Smooth muscle cell (in vitro differentiated cells): Measurements from ENCODE around the gene CADPS2. TPM values are rescaled to one million over a fixed set of nuclear protein-coding genes. Genes with fewer than 3 reads are reported as not detected.

Source experiments
- DNase-seq: peaks from one replicate; lab custom pipeline; 2025; ENCODE audit not compliant: unreplicated experiment; lab: John Stamatoyannopoulos, UW
- H2AFZ ChIP-seq: fragments of 200-600 bp; sonication (generic); 2 replicates; pipeline ENCODE4 v1.6.0; 2016; ENCODE audit warnings: antibody characterized with exemption, low read depth, mild to moderate bottlenecking
- H3F3A ChIP-seq: fragments of 200-600 bp; sonication (generic); 2 replicates; pipeline ENCODE4 v1.6.0; 2017; ENCODE audit warnings: antibody characterized with exemption, low read depth
- H3K27ac ChIP-seq: fragments of 200-600 bp; sonication (generic); 2 replicates; pipeline ENCODE4 v1.5.1; 2016; ENCODE audit warnings: low read depth, mild to moderate bottlenecking
- H3K27me3 ChIP-seq: fragments of 200-600 bp; sonication (generic); 2 replicates; pipeline ENCODE4 v1.6.1; 2016; ENCODE audit warnings: low read depth, mild to moderate bottlenecking
- H3K36me3 ChIP-seq: fragments of 200-600 bp; sonication (generic); 2 replicates; pipeline ENCODE4 v1.5.1; 2016; ENCODE audit warnings: low read depth
- H3K4me1 ChIP-seq: fragments of 200-600 bp; sonication (generic); 2 replicates; pipeline ENCODE4 v1.5.1; 2016; ENCODE audit warnings: low read depth
- H3K4me2 ChIP-seq: fragments of 200-600 bp; sonication (generic); 2 replicates; pipeline ENCODE4 v1.6.0; 2016; ENCODE audit warnings: mild to moderate bottlenecking
- H3K4me3 ChIP-seq: fragments of 200-600 bp; sonication (generic); 2 replicates; pipeline ENCODE4 v1.5.1; 2016; ENCODE audit warnings: mild to moderate bottlenecking
- H3K79me2 ChIP-seq: fragments of 200-600 bp; sonication (generic); 2 replicates; pipeline ENCODE4 v1.6.0; 2016; ENCODE audit warnings: low read depth, mild to moderate bottlenecking
- H3K9ac ChIP-seq: fragments of 200-600 bp; sonication (generic); 2 replicates; pipeline ENCODE4 v1.6.0; 2016; ENCODE audit warnings: low read depth
- H3K9me3 ChIP-seq: fragments of 200-600 bp; sonication (generic); replicated peaks from 2 replicates; pipeline ENCODE4 v1.5.1; 2016; ENCODE audit warnings: low read depth
- H4K20me1 ChIP-seq: fragments of 200-600 bp; sonication (generic); 2 replicates; pipeline ENCODE4 v1.6.0; 2016; ENCODE audit warnings: low read depth
- WGBS: methylation state at CpG from one replicate; pipeline ENCODE4 v1.1.7; 2016; ENCODE audit warnings: low lambda C conversion rate; 5-methylcytosine and 5-hydroxymethylcytosine counted together
- polyA plus RNA-seq: library from polyadenylated mRNA; unstranded; fragments of >200 nt; fragmentation: Nextera tagmentation; extraction: Ambion mirVana; gene quantifications from 2 replicates; pipeline ENCODE4 v1.2.1, GENCODE V29; 2016
- total RNA-seq: library from RNA; depleted of rRNA; stranded (reverse); fragments of >200 nt; gene quantifications from 2 replicates; pipeline ENCODE4 v1.2.3, GENCODE V29; 2014
- TF ChIP-seq, protein P1 (sequence below): fragments of 200-600 bp; sonication (generic); IDR thresholded peaks from 2 replicates; pipeline ENCODE4 v1.5.1; 2017; ENCODE audit warnings: borderline replicate concordance, mild to moderate bottlenecking, antibody characterized with exemption; ENCODE audit not compliant: insufficient read depth, poor library complexity, severe bottlenecking

Gene CADPS2
- total and polyA plus RNA-seq, 2 experiments from 2014 or later = 8.5 to 15.6 TPM

DNA sequence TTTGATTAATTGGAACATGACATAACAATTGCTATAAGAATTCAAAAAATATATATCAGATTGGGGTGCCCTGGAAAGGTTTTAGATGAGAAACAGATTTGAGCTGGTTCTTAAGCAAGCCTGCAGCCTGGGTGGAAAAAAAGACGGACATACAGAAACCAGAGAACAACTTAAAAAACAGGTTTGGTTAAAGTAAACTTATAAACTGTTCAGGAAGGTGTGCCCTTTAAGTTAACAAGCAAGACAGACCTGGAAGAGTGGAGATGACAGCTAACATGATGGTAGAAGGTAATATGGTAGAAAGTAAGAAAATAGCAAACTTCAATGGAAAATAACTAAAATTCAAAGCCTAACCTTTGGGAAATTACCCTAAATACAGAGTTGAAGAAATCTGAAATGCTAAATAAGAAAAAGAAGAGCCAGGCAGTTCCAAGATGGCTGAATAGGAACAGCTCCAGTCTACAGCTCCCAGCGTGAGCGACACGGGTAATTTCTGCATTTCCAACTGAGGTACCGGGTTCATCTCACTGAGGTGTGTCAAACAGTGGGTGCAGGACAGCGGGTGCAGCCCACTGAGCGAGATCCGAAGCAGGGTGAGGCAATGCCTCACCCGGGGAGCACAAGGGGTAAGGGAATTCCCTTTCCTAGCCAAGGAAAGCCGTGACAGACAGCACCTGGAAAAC is 52.2 kb downstream of the CADPS2 start:
- TF ChIP-seq, protein P1, sequence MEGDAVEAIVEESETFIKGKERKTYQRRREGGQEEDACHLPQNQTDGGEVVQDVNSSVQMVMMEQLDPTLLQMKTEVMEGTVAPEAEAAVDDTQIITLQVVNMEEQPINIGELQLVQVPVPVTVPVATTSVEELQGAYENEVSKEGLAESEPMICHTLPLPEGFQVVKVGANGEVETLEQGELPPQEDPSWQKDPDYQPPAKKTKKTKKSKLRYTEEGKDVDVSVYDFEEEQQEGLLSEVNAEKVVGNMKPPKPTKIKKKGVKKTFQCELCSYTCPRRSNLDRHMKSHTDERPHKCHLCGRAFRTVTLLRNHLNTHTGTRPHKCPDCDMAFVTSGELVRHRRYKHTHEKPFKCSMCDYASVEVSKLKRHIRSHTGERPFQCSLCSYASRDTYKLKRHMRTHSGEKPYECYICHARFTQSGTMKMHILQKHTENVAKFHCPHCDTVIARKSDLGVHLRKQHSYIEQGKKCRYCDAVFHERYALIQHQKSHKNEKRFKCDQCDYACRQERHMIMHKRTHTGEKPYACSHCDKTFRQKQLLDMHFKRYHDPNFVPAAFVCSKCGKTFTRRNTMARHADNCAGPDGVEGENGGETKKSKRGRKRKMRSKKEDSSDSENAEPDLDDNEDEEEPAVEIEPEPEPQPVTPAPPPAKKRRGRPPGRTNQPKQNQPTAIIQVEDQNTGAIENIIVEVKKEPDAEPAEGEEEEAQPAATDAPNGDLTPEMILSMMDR = no peak
- Histone ChIP-seq H3F3A (no peaks in the 10 kb centered on the region), H3K9ac (no peak overlapping the region), H3K27me3 (no peaks in the 10 kb centered on the region), H3K27ac (no peak overlapping the region), H3K4me1 (peaks cover 7% of the 10 kb centered on the region), H3K4me3 (peak overlapping the region; percentile 38), H3K36me3 (no peaks in the 10 kb centered on the region), H3K9me3 (no peaks in the 10 kb centered on the region), H4K20me1 (no peaks in the 10 kb centered on the region), H3K79me2 (no peaks in the 10 kb centered on the region), H2AFZ (peak overlapping the region; percentile 58), H3K4me2 (peak overlapping the region; percentile 71)
- WGBS = 90% methylated on average over 10 of the region's 10 CpGs
- DNase-seq = no peak

DNA sequence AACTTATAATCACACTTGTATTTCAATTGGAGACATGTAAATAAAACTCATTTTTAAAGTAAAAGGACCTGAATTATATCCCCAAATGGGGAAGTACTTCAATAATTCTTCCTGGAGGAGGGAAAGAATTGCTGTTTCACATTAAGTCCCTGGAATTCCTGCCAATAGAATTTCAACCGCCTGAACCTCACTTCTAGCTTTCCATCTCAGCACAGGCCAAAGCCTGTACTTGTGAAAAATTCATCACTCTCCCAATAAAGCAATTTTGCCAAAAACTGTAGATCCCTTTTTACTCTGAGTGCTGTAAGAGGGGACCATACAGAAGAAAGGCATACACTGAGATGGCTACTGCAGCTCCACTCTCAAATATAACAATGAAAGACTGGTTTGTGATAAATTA is 54.8 kb downstream of the CADPS2 start:
- TF ChIP-seq, protein P1 = no peak
- DNase-seq = no peak
- Histone ChIP-seq H3K27ac (no peak overlapping the region), H3K36me3 (no peaks in the 10 kb centered on the region), H4K20me1 (no peaks in the 10 kb centered on the region), H3K9ac (no peak overlapping the region), H3K4me3 (no peak overlapping the region), H3K79me2 (no peaks in the 10 kb centered on the region), H3K9me3 (no peaks in the 10 kb centered on the region), H2AFZ (no peak overlapping the region), H3K4me1 (peaks cover 7% of the 10 kb centered on the region), H3F3A (no peaks in the 10 kb centered on the region), H3K4me2 (no peak overlapping the region), H3K27me3 (no peaks in the 10 kb centered on the region)
- 95% methylated on average over 1 of the region's 1 CpG for WGBS

DNA sequence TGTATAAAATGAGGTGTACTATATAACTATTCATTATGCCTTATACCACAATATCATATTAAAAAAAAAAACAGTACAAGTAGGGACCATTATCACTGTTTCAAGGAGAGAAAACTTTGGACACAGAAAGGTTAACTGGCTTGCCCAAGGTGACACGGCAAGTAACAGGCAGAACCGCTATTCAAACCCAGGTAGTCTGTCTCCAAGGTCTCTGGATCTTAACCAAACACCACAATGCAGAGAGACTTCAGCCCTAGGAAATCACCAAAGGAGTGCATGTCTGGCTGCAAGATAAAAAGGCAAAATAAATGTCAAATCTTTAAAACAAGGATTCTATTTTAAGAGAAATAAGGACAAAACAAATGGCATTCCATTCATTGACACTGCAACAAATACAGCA is 56.3 kb downstream of the CADPS2 start:
- Histone ChIP-seq H3K36me3 (no peaks in the 10 kb centered on the region), H3K27ac (no peak overlapping the region), H4K20me1 (no peaks in the 10 kb centered on the region), H3F3A (no peaks in the 10 kb centered on the region), H3K4me2 (no peak overlapping the region), H3K4me1 (peaks cover 7% of the 10 kb centered on the region), H3K27me3 (no peaks in the 10 kb centered on the region), H2AFZ (no peak overlapping the region), H3K9me3 (no peaks in the 10 kb centered on the region), H3K9ac (no peak overlapping the region), H3K4me3 (no peak overlapping the region), H3K79me2 (no peaks in the 10 kb centered on the region)
- WGBS = 91% methylated on average over 2 of the region's 2 CpGs
- TF ChIP-seq, protein P1 = no peak
- no peak for DNase-seq

DNA sequence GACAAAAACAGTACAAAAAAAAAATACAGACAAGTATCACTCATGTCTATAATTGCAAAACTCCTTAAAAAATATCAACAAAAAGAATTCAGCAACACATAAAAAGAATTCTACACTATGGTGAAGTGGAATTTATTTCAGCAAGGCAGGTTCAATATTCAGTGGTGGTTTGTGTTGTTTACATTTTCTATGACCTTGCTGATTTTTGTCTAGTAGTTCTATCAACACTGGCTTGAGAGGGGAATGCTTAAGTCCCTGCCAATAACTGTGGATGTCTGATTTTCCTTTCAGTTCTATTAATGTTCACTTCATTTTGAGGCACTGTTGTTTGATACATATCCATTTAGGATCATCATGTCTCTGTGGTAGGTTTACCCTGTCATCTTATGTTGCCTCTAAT is 58.5 kb downstream of the CADPS2 start:
- TF ChIP-seq, protein P1 = no peak
- H3K27ac ChIP-seq = no peak overlapping the region
- no peaks in the 10 kb centered on the region for H3K4me1 ChIP-seq
- H3K27me3 ChIP-seq = no peaks in the 10 kb centered on the region
- H3K9me3 ChIP-seq = no peaks in the 10 kb centered on the region
- no peak overlapping the region for H3K4me3 ChIP-seq
- DNase-seq = no peak
- H4K20me1 ChIP-seq = no peaks in the 10 kb centered on the region
- H3K4me2 ChIP-seq = no peak overlapping the region
- H3K9ac ChIP-seq = no peak overlapping the region
- no peaks in the 10 kb centered on the region for H3F3A ChIP-seq
- H3K36me3 ChIP-seq = no peaks in the 10 kb centered on the region
- H2AFZ ChIP-seq = no peak overlapping the region
- H3K79me2 ChIP-seq = no peaks in the 10 kb centered on the region
